HG03139 (cell line): ENCODE results near the gene FBLN1.

Experiments used
- ATAC-seq: cut with Tn5 transposase; IDR thresholded peaks from one replicate; pipeline ENCODE4 v1.9.1; 2021; ENCODE audit not compliant: unreplicated experiment

The FBLN1 gene

DNA sequence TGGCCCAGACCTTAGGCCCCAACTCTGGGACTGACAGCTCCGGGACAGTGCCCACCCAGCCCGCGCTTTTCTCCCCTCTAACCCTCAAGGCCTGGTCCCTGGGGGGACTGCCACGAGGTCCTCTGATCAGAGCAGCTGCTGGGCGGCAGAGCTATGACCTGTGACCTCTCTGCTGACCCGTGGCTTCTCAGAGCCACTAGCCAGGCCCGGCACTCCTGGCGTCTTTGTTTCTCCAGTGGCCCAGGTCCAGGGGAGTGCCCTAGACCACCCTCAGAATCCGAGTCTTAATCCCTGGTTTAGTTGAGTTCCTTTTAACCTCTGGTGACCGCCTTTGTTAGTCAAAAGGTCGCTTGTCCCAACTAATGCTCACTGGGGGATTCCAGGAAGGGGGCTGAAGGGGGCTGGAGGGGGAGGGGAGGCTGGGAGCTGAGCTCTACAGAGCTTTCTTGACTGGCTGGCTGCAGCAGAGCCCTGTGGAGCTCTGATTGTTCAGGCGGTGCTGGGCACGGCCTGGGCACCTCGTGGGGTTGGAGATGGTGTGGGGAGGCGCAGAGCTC lies 1.2 kb downstream of the FBLN1 start:
- no peak for ATAC-seq

DNA sequence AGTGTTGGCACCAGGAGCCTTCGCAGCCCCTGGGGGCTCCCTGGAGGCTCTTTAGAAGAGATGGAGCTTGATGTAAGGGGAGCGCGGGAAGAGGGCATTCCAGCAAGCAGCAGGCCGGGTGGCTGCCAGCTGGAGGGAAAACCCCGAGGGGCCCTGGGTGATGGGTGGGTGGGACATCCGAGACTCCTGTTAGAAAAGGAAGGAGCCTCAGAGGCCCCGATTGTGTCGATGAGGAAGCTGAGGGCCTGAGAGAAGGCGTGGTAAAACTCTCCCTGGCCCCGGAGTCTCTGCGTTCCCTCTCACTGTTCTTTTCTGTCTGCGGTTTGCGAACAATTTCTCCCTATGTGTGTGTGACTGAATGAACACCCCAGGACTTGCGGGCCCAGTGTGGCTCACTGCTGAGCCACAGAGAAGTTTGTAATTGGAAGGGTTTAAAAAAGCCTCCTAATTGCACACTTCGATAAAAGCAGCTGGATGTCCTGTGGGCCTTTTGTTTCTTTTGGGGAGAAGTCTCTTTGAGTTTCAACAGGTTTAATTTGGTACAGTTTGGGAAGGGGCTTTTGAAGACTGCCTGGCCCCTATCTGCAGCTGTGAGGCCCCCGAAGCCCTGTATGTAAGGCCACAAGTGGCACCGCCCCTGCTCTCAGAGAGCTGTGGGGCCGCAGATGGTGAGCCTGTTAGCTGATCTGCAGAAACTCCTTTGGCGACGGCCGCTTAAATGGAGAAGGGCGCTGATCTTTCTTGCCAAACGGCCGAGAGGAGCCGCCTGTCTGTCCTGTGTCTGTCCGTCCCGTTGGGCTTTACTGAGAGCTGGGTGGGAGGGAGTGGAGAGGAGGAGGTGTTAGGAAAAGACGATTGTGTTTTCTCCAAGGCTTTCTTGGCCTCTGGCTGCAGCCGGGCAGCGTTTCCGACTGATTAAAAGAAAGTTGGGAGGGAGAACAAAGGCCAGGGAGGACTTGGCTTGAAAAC lies 2.0 kb downstream of the FBLN1 start:
- no peak for ATAC-seq

DNA sequence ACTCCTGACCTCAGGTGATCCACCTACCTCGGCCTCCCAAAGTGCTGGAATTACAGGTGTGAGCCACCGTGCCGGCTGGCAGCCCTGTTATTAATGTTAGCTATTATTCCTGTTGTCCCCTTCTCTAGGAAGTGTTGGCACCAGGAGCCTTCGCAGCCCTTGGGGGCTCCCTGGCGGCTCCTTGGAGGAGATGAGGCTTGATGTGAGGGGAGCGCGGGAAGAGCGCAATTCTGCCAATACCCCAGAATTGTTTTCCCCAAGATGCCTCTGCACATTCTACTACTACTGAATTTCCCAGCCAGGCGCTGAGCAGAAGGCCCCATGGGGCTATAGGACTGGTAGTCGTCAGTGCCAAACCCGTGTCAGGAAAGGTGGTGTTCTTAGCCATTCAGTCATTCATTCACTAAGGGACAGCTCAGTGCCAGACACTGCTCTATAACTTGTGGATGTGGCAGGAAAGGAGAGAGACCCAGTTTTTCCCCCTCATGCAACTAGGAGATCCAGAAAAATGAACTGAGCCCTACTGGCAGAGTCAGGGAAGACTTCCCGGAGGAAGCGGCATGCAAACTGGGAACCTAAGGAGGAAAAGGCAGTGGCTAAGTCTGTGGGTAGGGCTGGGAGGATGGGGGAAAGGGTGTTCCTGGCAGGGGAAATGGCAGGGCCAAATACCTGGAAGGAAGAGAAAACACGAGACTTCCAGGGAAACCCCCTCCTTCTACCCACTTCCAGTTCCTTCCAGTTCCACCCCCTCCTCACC lies 3.5 kb downstream of the FBLN1 start:
- no peak for ATAC-seq

DNA sequence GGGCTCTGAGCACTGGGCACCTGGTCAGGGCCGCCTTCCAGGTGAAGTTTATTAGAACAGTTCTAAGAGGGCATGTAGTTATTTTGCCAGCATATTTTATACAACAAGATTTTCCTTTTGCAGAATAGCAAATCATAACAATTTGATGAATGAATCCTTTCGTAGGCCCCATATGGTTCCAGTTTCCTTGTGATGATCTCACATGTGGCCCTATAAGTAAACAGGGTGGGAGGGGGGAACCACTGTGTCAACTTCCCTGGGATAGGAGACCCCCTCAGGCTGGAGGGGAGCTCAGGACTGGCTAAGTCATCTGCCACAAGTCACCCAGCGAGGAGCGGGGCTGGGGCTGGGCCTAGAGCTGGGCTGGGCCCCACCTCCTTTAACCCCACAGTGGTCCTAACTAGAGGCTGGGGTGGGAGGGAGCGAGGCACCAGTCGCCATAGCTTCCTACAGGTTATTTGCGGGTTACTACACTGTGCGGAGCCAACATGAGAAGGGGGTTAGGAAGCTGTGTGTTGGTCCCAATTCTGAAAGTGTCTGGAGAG lies 4.2 kb downstream of the FBLN1 start:
- no peak for ATAC-seq

DNA sequence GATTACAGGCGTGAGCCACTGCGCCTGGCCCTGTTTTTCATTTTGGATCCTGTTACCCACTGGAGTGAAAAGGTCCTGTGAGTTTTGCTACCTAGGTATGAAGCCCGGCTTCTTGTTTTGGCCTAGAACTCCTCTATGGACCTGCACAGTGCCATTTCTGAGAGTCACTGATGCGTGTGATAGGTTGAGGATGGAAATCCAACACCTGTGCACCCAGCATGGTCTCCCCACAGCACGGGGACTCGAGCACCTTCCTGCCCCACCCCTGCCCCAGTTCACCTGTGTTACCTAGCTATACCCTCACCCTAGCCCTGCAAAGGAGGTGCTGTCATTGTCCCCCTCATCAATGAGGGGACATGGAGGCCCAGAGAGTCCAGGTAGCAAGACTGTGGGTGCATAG lies 5.1 kb downstream of the FBLN1 start:
- ATAC-seq: no peak

DNA sequence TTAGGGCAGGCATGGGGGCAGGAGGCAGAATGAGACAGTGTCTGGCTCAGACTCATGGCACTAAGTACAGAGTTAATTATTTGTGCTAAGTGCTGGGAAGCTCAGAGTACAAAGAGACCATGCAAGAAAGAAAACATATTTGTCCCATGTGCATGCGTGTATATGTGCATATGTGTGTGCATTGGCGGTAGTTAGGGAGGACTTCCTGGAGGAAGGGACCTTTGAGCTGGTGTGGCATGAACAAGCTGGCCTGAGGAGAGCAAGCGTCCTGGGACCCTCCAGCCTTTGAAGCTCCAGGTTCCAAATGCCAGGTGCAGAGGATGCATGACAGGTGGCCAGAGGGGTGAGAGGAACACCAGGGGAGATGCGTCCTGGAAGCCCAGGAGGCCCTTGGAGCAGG lies 6.1 kb downstream of the FBLN1 start:
- no peak for ATAC-seq

DNA sequence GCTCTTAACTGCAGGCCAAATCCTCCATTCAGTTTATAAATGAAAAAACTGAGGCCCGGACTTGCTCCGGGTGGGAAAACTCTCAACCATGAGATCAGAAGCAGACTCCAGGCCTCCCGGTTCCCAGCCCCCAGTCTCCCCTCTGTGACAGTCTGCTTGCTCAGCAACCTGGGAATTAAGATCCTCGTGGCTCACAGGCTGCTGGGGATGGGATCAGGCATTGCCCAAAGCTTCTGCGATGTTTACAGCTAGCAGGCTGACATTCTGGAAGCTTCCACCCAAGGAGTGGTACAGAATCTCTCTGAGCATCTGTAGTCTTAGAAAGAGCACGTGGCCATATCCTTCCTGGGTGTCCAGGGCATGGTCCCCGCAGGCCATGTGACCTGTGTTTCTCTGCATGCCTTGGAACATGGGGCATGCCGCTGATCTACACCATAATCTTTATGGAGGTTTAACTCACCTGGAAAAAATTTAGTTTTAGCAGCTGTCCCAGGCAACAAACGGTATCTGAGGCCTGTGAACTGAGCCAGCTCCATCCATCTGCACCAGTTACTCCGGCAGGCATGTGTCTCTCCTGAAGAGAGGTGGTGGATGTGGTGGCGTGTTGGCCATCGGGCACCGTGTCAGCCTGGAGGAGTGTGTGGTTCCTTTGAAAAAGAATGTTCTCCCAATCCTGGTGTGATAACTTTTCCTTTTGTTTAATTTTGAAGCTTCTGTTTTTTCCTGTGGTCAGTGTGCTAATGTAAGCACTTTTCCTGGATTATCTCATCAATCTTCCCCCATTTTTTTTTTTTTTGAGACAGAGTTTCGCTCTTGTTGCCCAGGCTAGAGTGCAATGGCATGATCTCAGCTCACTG lies 7.9 kb downstream of the FBLN1 start:
- no peak for ATAC-seq

DNA sequence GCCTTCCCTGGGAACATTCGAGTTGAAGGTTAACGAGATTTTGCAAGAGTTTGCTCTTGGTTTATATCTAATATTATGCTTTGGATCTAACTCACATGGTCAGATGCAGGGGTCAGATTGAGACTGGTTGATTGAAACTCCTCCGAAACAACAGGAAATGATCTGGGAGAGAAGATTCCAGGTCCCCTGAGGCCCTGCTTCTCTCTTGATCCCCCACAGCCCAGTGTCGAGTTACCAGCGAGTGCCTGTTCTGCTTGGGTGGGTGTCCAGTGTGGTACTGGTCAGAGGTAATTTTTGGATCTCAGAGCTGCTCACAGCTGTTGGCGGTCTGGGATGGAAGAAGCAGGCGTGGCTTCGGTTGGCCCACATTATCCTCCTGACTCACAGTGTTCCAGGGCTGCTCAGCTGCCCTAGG lies 9.2 kb downstream of the FBLN1 start:
- ATAC-seq: no peak

DNA sequence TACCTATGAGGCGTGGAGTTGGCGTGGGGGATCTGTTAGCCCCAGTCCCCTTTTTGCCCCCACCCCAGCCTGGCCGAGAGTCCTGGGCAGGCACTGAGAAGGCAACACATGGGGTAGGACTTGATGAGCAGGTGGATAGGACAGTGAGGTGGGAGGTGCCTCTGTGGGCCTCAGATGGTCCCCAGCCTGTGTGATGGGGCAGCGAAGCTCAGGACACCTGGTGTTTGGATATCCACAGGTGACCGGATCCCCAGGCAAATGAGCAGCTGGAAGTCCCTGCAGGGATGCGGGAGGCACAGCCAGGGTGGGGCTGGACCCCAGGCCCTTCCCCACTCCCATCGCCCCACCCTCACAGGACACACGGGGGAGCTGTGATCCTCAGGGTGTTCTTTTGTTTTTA lies 9.7 kb downstream of the FBLN1 start:
- no peak for ATAC-seq

DNA sequence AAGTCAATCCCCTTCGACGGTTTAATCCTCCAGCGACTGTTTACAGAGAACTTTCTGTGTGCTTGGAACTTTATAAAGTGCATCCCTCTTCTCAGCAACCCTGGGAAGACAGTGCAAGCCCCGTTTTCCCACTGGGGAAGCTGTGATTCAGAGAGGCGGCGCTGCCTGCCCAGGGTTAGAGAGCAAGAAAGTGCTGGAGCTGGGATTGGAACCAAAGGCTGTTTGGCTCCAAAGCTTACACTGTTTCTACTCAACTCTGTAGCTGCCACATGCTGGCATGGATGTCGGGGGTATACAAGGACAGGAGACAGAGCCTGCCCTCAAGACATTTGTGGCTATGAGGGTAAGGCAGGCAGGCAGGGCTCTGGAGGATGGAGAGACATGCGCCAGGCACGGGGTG lies 13.0 kb downstream of the FBLN1 start:
- ATAC-seq: no peak

DNA sequence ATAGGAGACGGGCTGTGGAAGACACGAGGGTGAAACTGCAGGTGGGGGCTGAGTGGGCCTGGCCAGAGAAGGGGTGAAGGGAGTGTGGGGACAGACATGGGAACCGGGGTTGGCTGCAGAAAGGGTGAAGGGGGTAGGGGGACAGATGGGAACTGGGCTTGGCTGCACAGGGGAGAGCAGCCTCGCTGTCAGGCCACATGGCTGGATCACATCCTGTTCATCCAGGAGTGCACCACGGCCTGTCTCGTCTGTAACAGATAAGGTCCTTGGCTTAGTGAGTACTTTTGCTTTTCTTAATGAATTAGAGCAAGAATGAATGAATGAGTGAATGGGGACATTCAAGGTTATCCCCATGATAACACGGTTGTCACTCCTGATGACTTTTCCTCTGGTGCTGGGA lies 13.5 kb downstream of the FBLN1 start:
- ATAC-seq: no peak

DNA sequence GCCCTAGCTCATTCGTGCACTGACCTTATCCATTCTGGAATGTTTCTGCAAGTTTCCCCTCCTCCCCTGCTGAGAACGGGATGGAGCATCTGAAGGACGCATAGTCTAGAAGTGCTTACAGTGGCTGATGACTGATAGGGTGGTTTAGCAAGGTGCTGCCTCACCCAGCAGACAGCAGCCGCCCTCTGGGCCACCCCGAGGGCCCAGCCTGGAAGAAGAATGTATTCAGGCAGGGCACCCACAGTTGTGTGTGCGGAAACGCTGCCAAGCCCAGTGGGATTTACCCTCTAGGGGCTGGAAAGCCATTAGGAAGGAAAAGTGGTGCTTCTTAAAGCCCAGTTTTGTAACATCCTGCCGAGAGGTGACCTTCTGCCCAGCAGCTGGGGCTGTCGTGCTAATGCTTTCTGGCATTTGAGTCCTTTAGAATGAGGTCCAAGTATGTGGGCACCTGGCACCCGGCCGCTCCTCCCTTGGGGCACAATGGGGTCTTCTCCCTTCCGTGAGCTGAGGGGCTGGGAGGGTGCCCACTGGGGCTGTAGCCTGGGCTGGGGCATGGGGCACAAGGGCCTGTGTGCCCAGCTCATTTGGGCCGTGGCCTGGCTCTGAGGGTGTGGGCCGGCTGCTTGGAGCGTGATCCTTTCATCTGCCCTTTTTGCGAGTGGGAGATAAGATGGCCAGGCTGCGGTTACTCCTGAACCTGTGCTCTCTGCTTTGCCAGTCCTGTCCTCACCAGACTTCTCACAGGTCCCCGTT lies 14.4 kb downstream of the FBLN1 start:
- ATAC-seq: no peak

DNA sequence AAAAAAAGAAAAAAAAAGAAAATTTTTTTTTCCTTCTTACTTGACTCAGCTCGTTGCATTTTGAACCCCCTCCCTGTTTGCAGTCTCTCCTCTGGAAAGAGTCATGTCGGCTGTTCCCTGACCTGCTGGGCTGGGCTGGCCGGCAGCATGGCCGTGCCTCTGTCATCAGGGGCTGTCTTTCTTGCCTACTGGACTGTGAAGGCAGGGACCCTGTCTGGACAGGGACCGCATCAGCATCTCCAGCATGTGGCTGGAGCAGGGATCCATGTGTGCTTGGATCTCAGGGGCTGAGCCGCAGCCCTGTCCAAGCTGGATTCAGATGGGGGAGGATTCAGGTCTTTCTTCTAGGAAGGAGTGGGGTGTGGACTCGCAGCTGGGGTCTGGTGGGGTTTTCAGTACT lies 15.5 kb downstream of the FBLN1 start:
- no peak for ATAC-seq

DNA sequence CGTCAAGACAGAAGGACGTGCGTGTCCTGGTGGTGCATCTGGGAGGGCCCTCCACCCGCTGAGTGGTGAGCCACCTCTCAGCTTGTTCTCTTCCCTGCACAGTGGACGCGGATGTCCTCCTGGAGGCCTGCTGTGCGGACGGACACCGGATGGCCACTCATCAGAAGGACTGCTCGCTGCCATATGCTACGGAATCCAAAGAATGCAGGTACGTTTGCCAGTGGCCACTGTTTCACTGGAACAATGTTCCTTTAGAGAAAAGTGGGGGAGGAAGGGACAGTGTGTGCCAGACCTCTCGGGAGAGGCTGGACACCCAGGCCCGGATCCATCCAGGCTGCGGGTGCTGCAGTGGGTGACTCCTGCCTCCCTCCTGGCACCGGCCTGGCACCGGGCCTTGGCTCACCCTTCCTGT lies 15.9 kb downstream of the FBLN1 start:
- no peak for ATAC-seq

DNA sequence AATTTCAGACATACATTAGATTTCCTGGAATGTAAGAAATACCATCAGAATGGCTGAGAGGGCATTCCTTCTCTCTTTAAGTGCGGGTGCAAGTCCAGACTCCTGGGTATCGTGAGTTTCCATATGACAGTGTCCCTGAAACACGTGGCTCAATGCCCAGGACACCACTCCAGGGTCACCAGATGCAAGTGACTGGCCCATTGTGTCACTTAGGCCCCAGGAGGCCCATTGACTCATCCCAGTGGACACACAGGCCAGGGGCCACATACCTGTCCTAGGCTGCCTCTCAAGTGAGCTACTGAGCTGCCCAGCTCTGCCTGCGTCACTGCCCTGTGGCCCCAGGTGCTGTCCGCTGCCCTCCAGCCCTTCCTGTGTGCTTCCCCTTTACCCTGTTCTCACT lies 18.5 kb downstream of the FBLN1 start:
- no peak for ATAC-seq

DNA sequence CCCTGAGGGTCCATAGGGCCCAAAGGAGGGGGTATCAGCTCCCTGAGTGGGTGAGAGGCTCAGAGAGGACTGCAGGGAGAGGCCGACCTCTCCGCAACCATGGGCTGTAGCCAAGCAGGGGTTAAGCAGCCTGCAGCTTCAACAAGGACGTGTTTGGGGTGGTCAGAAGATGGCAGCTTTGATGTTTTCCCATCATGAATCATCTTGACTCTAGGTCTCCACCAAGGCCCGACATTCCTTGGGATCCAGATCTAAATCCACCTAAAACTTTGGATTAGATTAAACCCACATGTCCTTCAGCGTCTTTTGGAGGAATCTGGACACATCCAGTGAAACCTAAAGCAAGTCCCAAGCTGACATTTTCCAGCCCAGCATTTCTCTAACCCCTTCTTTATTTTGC lies 19.8 kb downstream of the FBLN1 start:
- ATAC-seq: no peak

DNA sequence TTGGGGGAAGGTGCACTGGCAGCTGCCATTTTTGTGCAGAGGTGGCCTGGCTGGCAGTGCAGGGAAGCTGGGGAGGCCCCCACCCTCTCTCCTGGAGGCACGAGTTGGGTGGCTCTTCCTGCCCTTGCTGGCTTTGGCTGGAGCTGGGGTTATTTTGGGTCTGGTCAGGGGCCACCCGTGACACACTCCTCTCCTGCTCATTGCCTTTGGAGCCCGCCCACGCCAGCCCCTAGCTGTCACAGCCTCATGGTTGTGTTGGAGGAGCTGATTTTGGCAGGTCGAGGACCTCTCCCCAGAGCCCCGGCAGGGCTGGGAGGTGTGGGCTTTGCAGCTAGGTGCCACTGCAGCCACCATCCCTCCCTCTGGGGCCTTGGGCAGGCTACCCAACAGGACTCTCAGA lies 21.5 kb downstream of the FBLN1 start:
- no peak for ATAC-seq

DNA sequence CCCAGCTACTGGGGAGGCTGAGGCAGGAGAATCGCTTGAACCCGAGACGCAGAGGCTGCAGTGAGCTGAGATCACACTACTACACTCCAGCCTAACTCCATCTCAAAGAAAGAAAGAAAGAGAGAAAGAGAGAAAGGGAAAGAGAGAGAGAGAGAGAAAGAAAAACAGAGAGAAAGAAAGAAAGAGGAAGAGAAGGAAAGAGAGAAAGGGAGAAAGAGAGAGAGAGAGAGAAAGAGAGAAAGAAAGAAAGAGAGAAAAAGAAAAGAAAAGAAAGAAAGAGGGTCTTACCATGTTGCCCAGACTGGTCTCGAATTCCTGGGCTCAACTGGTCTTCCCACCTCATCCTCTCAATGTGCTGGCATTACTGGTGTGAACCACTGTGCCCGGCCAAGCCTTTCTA lies 22.3 kb downstream of the FBLN1 start:
- no peak for ATAC-seq

DNA sequence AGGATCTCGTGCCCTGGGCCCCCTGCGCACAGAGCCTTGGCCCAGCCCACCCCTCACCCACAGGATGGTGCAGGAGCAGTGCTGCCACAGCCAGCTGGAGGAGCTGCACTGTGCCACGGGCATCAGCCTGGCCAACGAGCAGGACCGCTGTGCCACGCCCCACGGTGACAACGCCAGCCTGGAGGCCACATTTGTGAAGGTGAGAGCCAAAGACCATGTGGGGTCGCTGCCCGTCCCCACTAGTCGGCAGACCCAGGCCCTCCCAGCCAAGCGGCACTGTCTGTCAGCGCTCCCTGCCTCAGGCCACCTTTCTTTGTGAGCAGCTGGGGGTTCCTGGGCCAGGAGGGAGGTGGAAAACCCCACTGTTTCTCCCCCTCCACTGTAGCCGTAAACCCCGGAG lies 22.8 kb downstream of the FBLN1 start:
- no peak for ATAC-seq

DNA sequence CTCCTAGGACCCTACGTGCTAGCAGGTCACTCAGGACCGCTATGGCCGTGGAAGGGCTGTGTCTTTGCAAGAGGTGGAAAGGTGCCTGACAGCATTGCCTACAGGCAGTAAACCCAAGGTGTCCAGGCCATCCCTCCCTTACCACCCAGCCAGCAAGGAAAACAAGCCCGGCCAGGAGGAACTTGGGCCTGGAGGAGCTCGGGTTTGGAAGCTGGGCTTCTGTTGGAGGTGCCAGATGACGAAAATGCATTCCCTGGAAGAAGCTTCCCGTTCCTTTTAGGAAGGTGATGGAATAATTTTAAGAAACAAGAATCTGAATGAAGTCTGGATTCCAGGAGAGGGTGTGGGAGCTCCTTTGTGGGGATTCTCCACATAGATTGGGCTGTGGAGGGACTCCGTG lies 23.6 kb downstream of the FBLN1 start:
- ATAC-seq: no peak
